Activated CD4-positive, alpha-beta T cell treated with anti-CD3 and anti-CD28 coated beads for 48 hours (primary cell): ENCODE results near the gene NEU1.
A peak's percentile ranks its signal among the peaks of the same experiment; 100 is the strongest.

Experiments used
- DNase-seq: peaks from one replicate; pipeline ENCODE4 v3.0.0-alpha.2; 2020

Gene NEU1

GRCh38 chr6:31892821-31893220 lies 30.2 kb upstream of the NEU1 start:
- DNase-seq: no peak

DNA sequence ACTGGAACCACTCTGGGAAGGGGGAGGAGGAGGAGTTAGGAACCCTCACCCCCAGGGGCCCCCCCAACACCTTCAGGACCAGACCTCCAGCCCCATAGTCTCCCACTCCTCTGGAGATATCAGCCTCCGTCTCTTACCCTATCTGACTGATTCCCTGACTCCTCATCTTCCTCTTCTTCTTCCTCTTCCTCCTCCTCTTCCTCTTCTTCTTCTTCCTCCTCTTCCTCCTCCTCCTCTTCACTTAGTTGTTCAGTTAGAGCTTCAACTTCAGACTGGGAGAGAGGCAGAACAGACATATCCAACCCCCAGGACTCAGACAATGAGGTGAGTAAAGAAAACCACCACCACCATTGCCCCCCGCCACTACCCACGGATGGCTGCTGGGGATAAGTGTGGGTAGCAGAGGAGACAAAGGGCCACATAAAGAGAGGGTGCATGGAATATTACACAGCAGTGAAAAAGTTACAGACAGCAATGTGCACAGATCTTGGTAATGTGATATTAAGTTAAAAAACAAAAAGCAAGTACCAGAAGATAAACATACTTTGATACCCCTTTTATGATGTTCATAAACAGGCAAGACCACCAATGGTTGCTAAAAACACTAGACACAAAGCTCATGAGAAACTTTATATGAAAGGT lies 26.8 kb upstream of the NEU1 start:
- DNase-seq: no peak

DNA sequence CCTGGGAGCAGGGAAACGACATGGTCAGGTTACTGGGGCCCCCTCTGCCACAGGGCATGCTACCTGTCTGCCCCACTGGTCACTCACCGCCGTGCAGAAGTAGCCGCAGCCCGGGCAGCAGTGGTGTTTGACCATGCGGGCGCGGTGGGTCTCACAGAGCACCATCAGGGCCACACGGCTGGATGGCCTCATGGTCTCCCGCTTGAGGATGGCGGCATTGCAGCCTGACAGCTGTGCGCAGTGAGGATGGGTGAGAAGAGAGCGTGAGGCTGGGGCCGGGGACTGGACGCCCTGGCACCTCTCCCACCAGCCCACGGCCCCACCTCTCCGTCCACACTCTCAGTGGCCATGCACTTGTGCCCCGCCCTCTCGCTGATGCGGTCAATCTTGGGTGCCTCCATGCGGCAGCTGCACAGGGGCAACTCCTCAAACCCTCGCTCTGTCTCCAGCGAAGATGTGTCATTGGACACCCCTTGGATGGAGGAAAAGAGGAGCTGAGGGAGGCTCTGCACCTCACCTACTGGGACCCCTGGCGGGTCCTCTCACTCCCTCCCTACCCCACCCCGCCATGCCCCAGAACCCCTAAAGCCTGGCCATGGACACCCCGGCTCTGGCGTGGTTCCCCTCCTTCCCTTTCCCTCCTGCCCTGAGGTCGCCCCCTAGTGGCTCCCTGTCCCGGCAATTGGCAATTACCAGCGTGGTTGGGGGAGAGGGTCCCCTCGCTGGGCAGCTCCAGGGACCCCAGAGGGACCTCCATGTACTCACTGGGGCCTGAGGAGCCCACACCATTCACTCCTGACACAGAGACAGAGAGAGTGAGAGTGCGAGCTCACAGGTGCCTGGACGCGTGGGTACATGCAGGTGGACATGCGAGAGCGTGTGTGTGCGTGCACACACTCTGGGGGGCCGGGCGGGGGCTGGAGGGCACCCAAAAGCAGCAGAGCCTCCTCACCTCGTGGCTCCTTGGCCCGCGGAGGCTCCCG lies 25.9 kb upstream of the NEU1 start:
- DNase-seq: peak; percentile 73

DNA sequence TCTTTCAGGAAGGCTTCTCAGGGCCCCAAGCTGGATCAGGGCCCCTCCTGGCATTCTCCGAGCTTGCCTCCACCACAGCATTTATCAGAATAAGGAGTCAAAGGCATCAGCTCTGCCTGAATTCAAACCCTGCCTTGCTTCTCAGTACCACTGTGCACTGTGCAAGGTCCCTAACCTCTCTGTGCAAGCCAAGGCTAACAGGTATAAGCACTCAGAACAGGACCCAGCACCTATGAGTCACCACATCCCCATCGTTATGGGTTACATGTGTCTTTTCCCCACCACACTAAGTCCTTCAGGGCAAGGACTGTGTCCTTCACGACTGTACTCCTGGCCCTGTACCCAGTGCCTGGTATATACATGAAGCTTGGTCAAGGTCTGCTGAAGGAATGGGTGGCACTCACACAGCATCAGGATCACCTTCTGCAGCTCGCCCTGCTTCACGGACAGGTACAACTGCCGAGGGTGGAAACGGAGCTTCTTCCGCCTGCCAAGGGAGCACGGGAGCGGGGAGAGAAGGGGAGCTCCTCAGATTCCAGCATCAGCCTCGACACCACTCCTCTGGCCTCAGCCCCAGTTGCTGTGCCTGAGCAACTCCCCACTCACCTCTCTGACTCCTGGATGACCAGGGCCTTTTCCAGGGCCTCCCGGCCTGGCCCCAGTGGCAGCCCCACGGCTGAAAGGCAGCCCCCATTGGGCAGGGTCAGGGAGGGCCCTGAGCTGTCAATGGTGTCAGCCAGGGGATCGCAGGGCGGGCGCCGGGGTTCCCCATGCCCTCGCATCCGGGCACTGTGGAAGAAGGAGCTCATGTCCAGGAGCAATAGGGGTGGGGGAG lies 24.8 kb upstream of the NEU1 start:
- DNase-seq: no peak

DNA sequence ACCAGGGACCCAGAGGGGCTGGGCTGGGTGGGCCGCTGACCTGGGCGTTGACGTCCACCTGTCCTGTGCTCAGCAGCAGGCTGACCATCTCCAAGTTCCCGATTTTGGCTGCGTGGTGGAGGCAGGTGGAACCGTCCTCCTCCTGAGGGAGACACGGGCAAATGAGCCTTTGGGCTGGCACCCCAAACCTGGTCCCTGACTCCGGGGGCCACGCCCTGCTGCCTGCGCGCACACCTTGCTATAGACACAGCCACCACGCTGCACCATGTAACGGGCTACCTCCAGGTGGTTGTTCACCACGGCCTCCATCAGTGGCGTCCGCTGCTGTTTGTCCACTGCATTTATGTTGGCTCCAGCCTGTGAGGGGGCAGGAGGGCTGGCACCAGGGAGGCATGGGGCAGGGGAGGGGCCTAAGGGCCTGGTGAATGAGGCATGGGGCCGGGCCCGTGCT lies 23.9 kb upstream of the NEU1 start:
- no peak for DNase-seq

- no peak for DNase-seq
These were observed 22.0 kb upstream of the NEU1 start for GRCh38 chr6:31884528-31885035.

DNA sequence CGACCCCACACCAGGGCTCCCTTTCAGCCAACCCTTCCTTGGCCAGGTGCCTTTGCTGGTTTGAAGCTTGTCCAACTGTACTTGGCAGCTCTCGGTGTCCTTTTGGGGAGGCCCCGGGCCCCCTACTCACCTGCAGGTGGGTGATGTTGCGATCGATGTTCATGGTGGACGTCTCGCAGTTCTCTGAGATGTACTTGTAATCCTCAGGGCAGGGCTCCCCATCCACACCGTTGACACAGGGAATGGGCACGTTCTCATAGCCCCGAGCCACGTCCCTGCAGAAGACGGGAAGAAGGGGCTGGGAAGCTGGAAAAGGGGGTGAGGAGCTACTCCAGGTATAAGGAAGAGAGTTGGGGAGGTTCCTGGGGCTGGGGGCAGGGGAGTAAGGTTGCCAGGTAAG lies 21.1 kb upstream of the NEU1 start:
- DNase-seq: no peak

DNA sequence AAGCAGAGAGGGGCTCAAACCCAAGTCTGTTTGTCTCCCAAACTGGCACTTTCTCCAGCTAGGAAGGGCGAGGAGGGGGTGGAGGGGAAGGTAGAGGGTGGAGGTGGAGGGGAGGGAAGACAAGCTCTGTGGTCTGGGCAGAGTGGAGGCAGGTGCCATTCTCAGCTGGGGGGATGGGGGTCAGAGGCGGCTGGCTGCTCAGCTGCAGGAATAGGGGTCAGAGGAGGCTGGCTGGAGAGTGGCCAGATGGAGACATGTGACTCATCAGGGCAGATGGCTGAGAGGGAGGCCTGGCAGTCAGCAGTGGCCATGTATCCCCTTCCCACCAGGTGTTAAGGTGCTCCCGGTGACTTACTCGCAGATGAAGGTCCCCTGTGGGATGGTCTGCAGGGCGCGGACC lies 19.7 kb upstream of the NEU1 start:
- no peak for DNase-seq

- no peak for DNase-seq
These were observed 18.7 kb upstream of the NEU1 start for GRCh38 chr6:31881136-31881859.

DNA sequence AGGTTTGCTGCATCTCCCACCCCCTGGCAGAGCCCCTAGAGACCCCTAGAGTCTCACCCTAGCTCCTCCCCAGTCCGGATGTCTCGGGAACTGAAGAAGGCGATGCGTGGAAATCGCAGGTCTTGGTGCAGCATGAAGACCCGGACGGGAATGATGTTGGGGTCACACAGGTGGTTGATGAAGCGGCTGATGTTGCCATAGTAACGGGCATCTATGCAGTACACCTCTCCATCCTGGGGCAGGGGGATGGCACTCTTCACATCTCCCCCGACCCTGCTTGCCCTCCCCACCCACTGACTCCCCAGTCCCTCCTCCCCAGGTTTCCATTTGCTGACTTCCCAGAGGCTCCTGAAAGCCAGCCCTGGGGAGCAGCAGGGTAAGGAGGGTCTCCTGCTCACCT lies 18.0 kb upstream of the NEU1 start:
- no peak for DNase-seq

GRCh38 chr6:31879901-31880300 lies 17.3 kb upstream of the NEU1 start:
- DNase-seq: no peak

- no peak for DNase-seq
These were observed 16.5 kb upstream of the NEU1 start for GRCh38 chr6:31879143-31879542.

- DNase-seq: no peak
These were observed 16.1 kb upstream of the NEU1 start, which contains the start of gene SLC44A4 for GRCh38 chr6:31878726-31879125. Gene SLC44A4 (minus strand): TSS chr6:31878997. CDS start chr6:31878980, 17 bp downstream.

- no peak for DNase-seq
These were observed 15.6 kb upstream of the NEU1 start for GRCh38 chr6:31878222-31878621.

DNA sequence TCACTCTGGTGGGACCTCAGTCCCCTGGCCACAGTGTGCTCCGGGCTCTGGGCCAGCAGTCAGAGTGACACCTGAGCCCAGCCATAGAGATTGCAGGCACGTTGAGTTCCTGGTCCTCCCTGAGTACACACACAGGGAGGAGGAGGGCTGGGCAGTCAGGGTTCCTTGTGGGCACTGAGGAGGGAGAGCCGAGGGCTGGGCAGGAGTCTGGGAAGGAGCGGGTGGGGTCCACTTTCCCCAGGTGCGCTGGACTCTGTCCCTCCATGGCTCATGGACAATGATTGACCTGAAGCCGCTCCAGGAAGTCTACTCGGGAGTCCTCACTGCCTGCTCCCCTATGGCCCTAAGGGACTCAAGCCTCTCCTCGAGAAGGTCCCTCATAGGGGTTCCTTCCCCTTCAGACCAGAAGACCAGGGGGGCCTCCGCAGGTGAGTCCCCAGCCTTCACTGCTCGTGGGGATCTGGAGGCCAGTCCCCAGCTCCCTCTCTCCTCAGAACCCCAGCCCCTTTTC lies 15.1 kb upstream of the NEU1 start:
- no peak for DNase-seq

- no peak for DNase-seq
These were observed 14.6 kb upstream of the NEU1 start for GRCh38 chr6:31877125-31877650.

- no peak for DNase-seq
These were observed 13.7 kb upstream of the NEU1 start for GRCh38 chr6:31876357-31876756.

DNA sequence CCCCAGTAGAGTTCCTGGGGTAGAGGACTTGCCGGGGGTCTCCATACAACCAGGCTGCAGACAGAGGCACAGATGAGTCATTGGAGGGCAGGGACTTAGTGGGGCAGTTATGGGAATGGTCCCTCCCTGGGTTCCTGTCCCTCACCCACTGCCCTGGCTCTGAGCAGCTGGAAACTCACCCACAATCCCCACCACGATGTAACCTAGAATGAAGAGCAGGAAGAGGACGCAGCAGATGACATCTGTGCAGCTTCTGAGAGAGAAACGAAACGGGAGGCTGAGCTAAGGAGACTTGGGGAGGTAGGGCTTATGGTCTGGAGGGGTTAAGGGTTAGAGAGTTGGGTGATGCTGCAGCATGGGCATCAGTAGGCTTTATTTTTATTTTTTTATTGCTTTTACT lies 13.3 kb upstream of the NEU1 start:
- DNase-seq: no peak

DNA sequence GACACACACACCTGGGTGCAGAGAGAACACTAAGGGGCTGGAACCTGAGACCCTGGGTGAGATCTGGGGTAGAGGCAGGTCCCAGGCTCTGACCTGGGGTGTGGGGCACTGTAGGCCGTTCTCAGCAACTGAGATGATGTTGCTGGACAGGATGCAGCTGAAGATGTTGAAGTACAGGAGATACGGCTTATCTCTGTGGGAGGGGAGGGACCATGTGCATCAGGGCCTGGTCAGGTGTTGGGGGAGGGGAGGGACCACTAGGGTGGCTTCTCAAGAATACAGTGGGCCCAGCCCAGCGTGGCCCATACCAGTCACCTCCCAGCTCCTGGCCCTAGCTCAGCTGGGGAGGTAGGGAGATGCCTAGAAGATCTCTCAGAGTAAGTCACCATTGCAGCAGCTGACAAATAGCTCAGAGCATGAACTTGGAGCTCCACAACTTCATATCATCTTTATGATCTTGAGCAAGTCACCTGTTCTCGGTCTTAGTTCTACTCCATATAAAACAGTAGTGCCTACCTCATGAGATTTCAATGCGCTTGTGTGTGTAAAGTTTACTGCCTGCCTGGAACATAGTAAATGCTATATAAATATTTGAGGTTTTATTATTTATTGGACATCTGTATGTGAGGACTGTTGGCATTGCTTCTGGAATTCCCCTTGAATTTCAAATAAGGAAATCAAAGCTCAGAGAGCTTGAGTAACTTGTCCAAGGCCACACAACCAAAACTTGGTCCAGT lies 12.4 kb upstream of the NEU1 start:
- DNase-seq: no peak

GRCh38 chr6:31874084-31874670 lies 11.6 kb upstream of the NEU1 start:
- DNase-seq: no peak
